HepG2 (cell line): ENCODE results near the gene DAPK3. TPM values are rescaled to one million over a fixed set of nuclear protein-coding genes. Genes with fewer than 3 reads are reported as not detected.

Experiments
- AKAP8 ChIP-seq: sonication (generic); formaldehyde crosslinking; IDR thresholded peaks from 2 replicates; pipeline ENCODE4 v1.5.1; 2020; ENCODE audit warnings: mild to moderate bottlenecking, missing genetic modification reagents
- ARID4A ChIP-seq: sonication (generic); formaldehyde crosslinking; IDR thresholded peaks from 2 replicates; pipeline ENCODE4 v1.5.0; 2020; ENCODE audit warnings: mild to moderate bottlenecking, missing genetic modification reagents, borderline replicate concordance
- ATF7 ChIP-seq, 2 experiments: fragments of 450-650 bp in 1 of 2; sonication (generic) in 1 of 2; formaldehyde crosslinking in 1 of 2; IDR thresholded peaks; 2 replicates each; pipeline versions ENCODE4 v1.4.0 to v1.6.1; 2016 to 2020; ENCODE audit warnings: antibody characterized with exemption in 1 of 2, mild to moderate bottlenecking in 1 of 2, missing genetic modification reagents in 1 of 2
- CEBPG ChIP-seq: IDR thresholded peaks from 2 replicates; pipeline ENCODE4 v1.6.1; 2016
- GABPA ChIP-seq, 2 experiments: IDR thresholded peaks; 2 replicates each; pipeline ENCODE4 v1.6.1; 2011 to 2016; ENCODE audit warnings: low read depth in 2 of 2, low read length in 1 of 2, missing biosample characterization in 1 of 2, missing genetic modification characterization in 1 of 2
- HDAC1 ChIP-seq: sonication (generic); formaldehyde crosslinking; IDR thresholded peaks from 2 replicates; pipeline ENCODE4 v1.5.1; 2020; ENCODE audit warnings: mild to moderate bottlenecking, missing genetic modification reagents
- HNRNPH1 ChIP-seq: fragments of 200-400 bp; formaldehyde crosslinking; optimal IDR thresholded peaks from 2 replicates; pipeline ENCODE3; 2017; ENCODE audit warnings: mild to moderate bottlenecking, low read depth, low read length
- KAT7 ChIP-seq: IDR thresholded peaks from 2 replicates; pipeline ENCODE4 v1.6.1; 2018; ENCODE audit warnings: borderline replicate concordance, missing compliant biosample characterization
- MAX ChIP-seq: IDR thresholded peaks from 2 replicates; pipeline ENCODE4 v1.6.1; 2012; ENCODE audit warnings: inconsistent platforms
- PHB2 ChIP-seq: fragments of 450-650 bp; IDR thresholded peaks from 2 replicates; pipeline ENCODE4 v1.6.1; 2018; ENCODE audit not compliant: partially characterized antibody
- PLSCR1 ChIP-seq: sonication (generic); formaldehyde crosslinking; IDR thresholded peaks from 2 replicates; pipeline ENCODE4 v1.5.0; 2020; ENCODE audit warnings: missing genetic modification reagents, mild to moderate bottlenecking, borderline replicate concordance
- REST ChIP-seq, 2 experiments: IDR thresholded peaks; 2 replicates each; pipeline ENCODE4 v1.6.1; 2011 to 2012; ENCODE audit warnings: low read length in 2 of 2, borderline replicate concordance in 1 of 2, low read depth in 1 of 2, mild to moderate bottlenecking in 1 of 2, moderate library complexity in 1 of 2
- SMAD9 ChIP-seq: sonication (generic); formaldehyde crosslinking; IDR thresholded peaks from 2 replicates; pipeline ENCODE4 v1.5.1; 2020; ENCODE audit warnings: mild to moderate bottlenecking, missing genetic modification reagents
- SPEN ChIP-seq: sonication (generic); formaldehyde crosslinking; IDR thresholded peaks from 2 replicates; pipeline ENCODE4 v1.5.1; 2020; ENCODE audit warnings: low read depth, mild to moderate bottlenecking, missing genetic modification reagents
- TAF15 ChIP-seq: fragments of 200-400 bp; formaldehyde crosslinking; IDR thresholded peaks from one replicate; pipeline ENCODE4 v1.6.1; 2018; ENCODE audit warnings: mild to moderate bottlenecking, low read depth, low read length; ENCODE audit not compliant: poor library complexity, severe bottlenecking
- ZNF256 ChIP-seq: sonication (generic); formaldehyde crosslinking; conservative IDR thresholded peaks from 2 replicates; pipeline ENCODE4 v1.4.0; 2020; ENCODE audit warnings: missing genetic modification reagents
- ZNF331 ChIP-seq: sonication (generic); formaldehyde crosslinking; IDR thresholded peaks from 2 replicates; pipeline ENCODE4 v1.4.0; 2020; ENCODE audit warnings: missing genetic modification reagents
- ZNF672 ChIP-seq: sonication (generic); formaldehyde crosslinking; IDR thresholded peaks from 2 replicates; pipeline ENCODE4 v1.8.1; 2022; ENCODE audit warnings: missing genetic modification reagents
- ZNF713 ChIP-seq: sonication (generic); formaldehyde crosslinking; IDR thresholded peaks from 2 replicates; pipeline ENCODE4 v1.4.0; 2020; ENCODE audit warnings: mild to moderate bottlenecking, missing genetic modification reagents
- ZNF747 ChIP-seq: sonication (generic); formaldehyde crosslinking; IDR thresholded peaks from 2 replicates; pipeline ENCODE4 v1.8.1; 2023; ENCODE audit warnings: missing genetic modification reagents, mild to moderate bottlenecking, borderline replicate concordance
- polyA plus RNA-seq, 8 experiments: library from polyadenylated mRNA; depleted of rRNA in 3 of 8; stranded (reverse) in 7 of 8; unstranded in 1 of 8; fragments of >200 nt; fragmentation: Illumina TruSeq in 4 of 8; extraction: Trizol in 4 of 8; gene quantifications; 2 replicates each; pipeline versions ENCODE4 v1.2.1 to v1.2.3, GENCODE V29; 2011 to 2016; ENCODE audit warnings: low read depth in 4 of 8, missing spikeins in 1 of 8, mixed read lengths in 1 of 8; ENCODE audit not compliant: insufficient read depth in 1 of 8
- total RNA-seq, 5 experiments: library from RNA; depleted of rRNA; stranded (reverse); fragments of >200 nt; fragmentation: Illumina TruSeq; extraction: Trizol; gene quantifications; 2 replicates each; pipeline ENCODE4 v1.2.3, GENCODE V29; 2016; ENCODE audit warnings: low read depth in 1 of 5

Gene DAPK3
- total and polyA plus RNA-seq, 2 of the 13 experiments (the other 11 are each of a cell fraction or from before 2014, with no cell fraction given), result 30.5 to 37.3 TPM

- TF ChIP-seq HDAC1 (CRISPR knock-in tag) (peak; percentile 52), CEBPG (CRISPR knock-in tag) (peak; percentile 75), SMAD9 (CRISPR knock-in tag) (no peak), HNRNPH1 (no peak), MAX (peak; percentile 83), ZNF672 (CRISPR knock-in tag) (0 out of 2 replicates have a peak, but pooled peaks have one; percentile 16), ZNF331 (no peak), PLSCR1 (CRISPR knock-in tag) (no peak), GABPA (IDR thresholded peaks at IDR 0.05; ENCODE audit: low read depth, low read length) (no peak), GABPA (CRISPR knock-in tag; IDR thresholded peaks at IDR 0.05; ENCODE audit: low read depth) (no peak), ARID4A (CRISPR knock-in tag) (peak; percentile 71), ZNF713 (CRISPR knock-in tag) (no peak), TAF15 (no peak), KAT7 (0 out of 2 replicates have a peak, but pooled peaks have one; percentile 31), SPEN (CRISPR knock-in tag) (peak; percentile 35; the same call in 1 of the 2 replicates), REST (IDR thresholded peaks at IDR 0.05; ENCODE audit: borderline replicate concordance in 1 of 2, low read depth in 1 of 2, low read length in 2 of 2) (no peak), PHB2 (no peak), ZNF256 (no peak), ATF7 (IDR thresholded peaks at IDR 0.05) (0 out of 2 replicates have a peak, but pooled peaks have one; percentile 23), ATF7 (CRISPR knock-in tag; IDR thresholded peaks at IDR 0.05) (no peak), ZNF747 (no peak), AKAP8 (CRISPR knock-in tag) (peak; percentile 7; the same call in 1 of the 2 replicates)
These were observed 13.2 kb upstream of the DAPK3 start (continued) for GRCh38 chr19:3983936-3984583.
